Caco-2 (cell line): ENCODE data around the gene PAQR7. TPM values are rescaled to one million over a fixed set of nuclear protein-coding genes. Genes with fewer than 3 reads are reported as not detected.

ENCODE experiments used
- BruUV-seq: library from RNA; stranded (reverse); fragments of 400-500 nt; replicated peaks from 2 replicates; lab custom pipeline; 2021; lab: Mats Ljungman, UMichigan
- CTCF ChIA-PET: fragments of 300-600 bp; sonication (Branson Sonifier 250); formaldehyde crosslinking; loops from one replicate; lab custom pipeline; 2022; ENCODE audit warnings: antibody characterized with exemption; lab: Charles Lee
- POLR2A ChIA-PET: fragments of 300-600 bp; sonication (Branson Sonifier 250); formaldehyde crosslinking; loops from one replicate; lab custom pipeline; 2022; ENCODE audit warnings: antibody characterized with exemption; lab: Charles Lee
- DNase-seq, 2 experiments: peaks; one replicate each; pipeline versions ENCODE4 v3.0.0 to v3.0.0-alpha.2; 2020 to 2022
- H3K27me3 ChIP-seq: replicated peaks from 2 replicates; pipeline ENCODE4 v1.6.0; 2011; ENCODE audit warnings: low read length; ENCODE audit not compliant: control insufficient read depth, insufficient read depth
- H3K36me3 ChIP-seq: 2 replicates; pipeline ENCODE4 v1.5.1; 2011; ENCODE audit warnings: low read length; ENCODE audit not compliant: control insufficient read depth, insufficient read depth
- H3K4me1 ChIP-seq: fragments of 250-450 bp; sonication (Bioruptor Pico); 2 replicates; pipeline ENCODE4 v1.5.1; 2020; ENCODE audit warnings: mild to moderate bottlenecking
- H3K4me3 ChIP-seq: 2 replicates; pipeline ENCODE4 v1.5.1; 2011; ENCODE audit warnings: low read depth, mild to moderate bottlenecking, control low read depth, low read length
- H3K9me3 ChIP-seq: fragments of 250-450 bp; sonication (Bioruptor Pico); 2 replicates; pipeline ENCODE4 v1.5.1; 2020; ENCODE audit warnings: mild to moderate bottlenecking, moderate library complexity
- H3K27ac Mint-ChIP-seq: one replicate; pipeline ENCODE4 v1.8.0; 2022; ENCODE audit warnings: mixed read lengths; ENCODE audit not compliant: unreplicated experiment
- H3K27me3 Mint-ChIP-seq: one replicate; pipeline ENCODE4 v1.8.0; 2022; ENCODE audit warnings: mixed read lengths; ENCODE audit not compliant: insufficient read depth, unreplicated experiment
- H3K36me3 Mint-ChIP-seq: one replicate; pipeline ENCODE4 v1.8.0; 2022; ENCODE audit warnings: mild to moderate bottlenecking, mixed read lengths; ENCODE audit not compliant: insufficient read depth, unreplicated experiment
- H3K4me1 Mint-ChIP-seq: one replicate; pipeline ENCODE4 v1.8.0; 2022; ENCODE audit warnings: low read depth, mixed read lengths; ENCODE audit not compliant: unreplicated experiment
- H3K4me3 Mint-ChIP-seq: one replicate; pipeline ENCODE4 v1.8.0; 2022; ENCODE audit warnings: mild to moderate bottlenecking, moderate library complexity, mixed read lengths; ENCODE audit not compliant: unreplicated experiment
- H3K9me3 Mint-ChIP-seq: one replicate; pipeline ENCODE4 v1.8.0; 2022; ENCODE audit warnings: mixed read lengths; ENCODE audit not compliant: unreplicated experiment
- CTCF ChIP-seq, 2 experiments: fragments of 200-600 bp in 1 of 2; IDR thresholded peaks; 1 replicate in 1 of 2; 2 replicates in 1 of 2; pipeline versions ENCODE4 v1.5.1 to v1.8.0; 2011 to 2022; ENCODE audit warnings: antibody characterized with exemption in 1 of 2, control low read depth in 1 of 2, inconsistent platforms in 1 of 2, low read depth in 1 of 2, low read length in 1 of 2, mild to moderate bottlenecking in 1 of 2, moderate library complexity in 1 of 2; ENCODE audit not compliant: insufficient read depth in 1 of 2, severe bottlenecking in 1 of 2, unreplicated experiment in 1 of 2
- intact Hi-C: fragments of 100-400 bp; cut with micrococcal nuclease; formaldehyde crosslinking; loops from one replicate; pipeline ENCODE4 v1.10.0; 2022; ENCODE audit not compliant: unreplicated experiment
- total RNA-seq: library from RNA; stranded (reverse); gene quantifications from 2 replicates; pipeline ENCODE4 v1.2.3, GENCODE V29; 2022

Gene PAQR7
- total RNA-seq, 1 experiment from 2014 or later = 22.3 TPM

- Histone ChIP-seq H3K4me1 (peaks cover 16% of the 10 kb centered on the region), H3K9me3 (no peaks in the 10 kb centered on the region; the same call in 1 of the 2 replicates), H3K27me3 (no peaks in the 10 kb centered on the region), H3K4me3 (no peak overlapping the region), H3K36me3 (peaks cover 2% of the 10 kb centered on the region; the same call in 1 of the 2 replicates)
- CTCF ChIA-PET = no interaction called here
- Mint-ChIP-seq H3K36me3 (peaks cover 41% of the 10 kb centered on the region), H3K4me3 (no peak overlapping the region), H3K27ac (no peak overlapping the region), H3K4me1 (peaks cover 7% of the 10 kb centered on the region), H3K9me3 (no peaks in the 10 kb centered on the region), H3K27me3 (no peaks in the 10 kb centered on the region)
- POLR2A ChIA-PET = no interaction called here
- intact Hi-C loops = no loop called here
- no peak for DNase-seq
- TF ChIP-seq CTCF (IDR thresholded peaks at IDR 0.05; ENCODE audit: insufficient read depth in 1 of 2, low read depth in 1 of 2, low read length in 1 of 2, severe bottlenecking in 1 of 2, unreplicated experiment in 1 of 2) = no peak
- no TSS peak for BruUV-seq
These were observed 12.6 kb downstream of the PAQR7 start for GRCh38 chr1:25862785-25863485.

GRCh38 chr1:25861316-25862286 is 13.9 kb downstream of the PAQR7 start:
- peaks cover 6% of the 10 kb centered on the region; the same call in 1 of the 2 replicates for H3K4me1 ChIP-seq
- BruUV-seq = TSS peak; percentile 21
- H3K4me3 Mint-ChIP-seq = peak overlapping the region; percentile 12

More at GRCh38 chr1:25861316-25862286, 13.9 kb downstream of the PAQR7 start:
- Mint-ChIP-seq H3K27ac (no peak overlapping the region), H3K4me1 (peaks cover 10% of the 10 kb centered on the region), H3K36me3 (peaks cover 33% of the 10 kb centered on the region), H3K9me3 (no peaks in the 10 kb centered on the region), H3K27me3 (no peaks in the 10 kb centered on the region)
- H3K9me3 ChIP-seq = no peaks in the 10 kb centered on the region; the same call in 1 of the 2 replicates
- TF ChIP-seq CTCF (IDR thresholded peaks at IDR 0.05; ENCODE audit: insufficient read depth in 1 of 2, low read depth in 1 of 2, low read length in 1 of 2, severe bottlenecking in 1 of 2, unreplicated experiment in 1 of 2) = no peak
- peak in 1 of 2 experiments; percentile 9 for DNase-seq
- CTCF ChIA-PET = interaction anchor here (0.6 kb wide), 1 partner anchor 14 kb away, joined by 3 read pairs; the partner anchor contains the start of gene PAQR7
- no peak overlapping the region for H3K4me3 ChIP-seq
- POLR2A ChIA-PET = no interaction called here
- H3K27me3 ChIP-seq = no peaks in the 10 kb centered on the region
- intact Hi-C loops = no loop called here
- peaks cover 2% of the 10 kb centered on the region; the same call in 1 of the 2 replicates for H3K36me3 ChIP-seq
